ENCODE measurements around the gene AUH.
"Not testable (repeated sequence)": the region's sequence is repeated elsewhere in the genome, so short reads cannot be mapped to it uniquely, and the experiment has no call there.

Gene AUH, protein sequence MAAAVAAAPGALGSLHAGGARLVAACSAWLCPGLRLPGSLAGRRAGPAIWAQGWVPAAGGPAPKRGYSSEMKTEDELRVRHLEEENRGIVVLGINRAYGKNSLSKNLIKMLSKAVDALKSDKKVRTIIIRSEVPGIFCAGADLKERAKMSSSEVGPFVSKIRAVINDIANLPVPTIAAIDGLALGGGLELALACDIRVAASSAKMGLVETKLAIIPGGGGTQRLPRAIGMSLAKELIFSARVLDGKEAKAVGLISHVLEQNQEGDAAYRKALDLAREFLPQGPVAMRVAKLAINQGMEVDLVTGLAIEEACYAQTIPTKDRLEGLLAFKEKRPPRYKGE

DNA sequence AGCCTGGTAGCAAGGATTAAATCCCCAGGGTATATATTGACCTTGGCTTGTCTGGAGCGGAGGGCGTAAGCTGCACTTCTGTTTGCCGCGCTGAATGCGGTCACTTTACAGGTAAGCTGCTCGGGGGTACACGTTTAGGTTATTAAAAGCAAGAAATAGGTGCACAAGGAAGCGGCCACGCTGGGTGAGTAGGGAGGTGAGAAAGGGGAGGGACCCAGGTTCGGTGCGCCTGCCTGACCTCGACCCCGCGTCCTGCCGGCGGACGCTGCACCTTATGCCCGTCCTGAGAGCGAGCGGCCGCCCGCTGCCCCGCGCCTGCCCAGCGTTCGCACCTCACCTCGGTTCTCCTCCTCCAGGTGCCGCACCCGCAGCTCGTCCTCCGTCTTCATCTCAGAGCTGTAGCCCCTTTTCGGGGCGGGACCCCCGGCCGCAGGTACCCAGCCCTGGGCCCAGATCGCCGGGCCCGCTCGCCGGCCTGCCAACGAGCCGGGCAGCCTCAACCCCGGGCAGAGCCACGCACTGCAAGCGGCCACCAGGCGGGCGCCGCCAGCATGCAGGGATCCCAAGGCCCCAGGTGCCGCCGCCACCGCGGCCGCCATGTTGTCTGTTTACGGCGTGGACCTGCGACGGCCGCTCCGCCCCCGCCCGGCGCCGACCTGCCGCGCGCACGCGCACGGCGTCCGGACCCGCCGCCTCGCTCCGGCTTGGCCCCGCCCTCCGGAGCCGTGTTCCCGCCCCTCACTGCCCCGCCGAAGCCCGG lies at the start of gene AUH:
Gene AUH (minus strand): TSS at position 628 of the 760 bp plus-strand sequence. CDS start 29 bp downstream, at position 599.
- DNase-seq = peak; percentile 81 to 91

DNA sequence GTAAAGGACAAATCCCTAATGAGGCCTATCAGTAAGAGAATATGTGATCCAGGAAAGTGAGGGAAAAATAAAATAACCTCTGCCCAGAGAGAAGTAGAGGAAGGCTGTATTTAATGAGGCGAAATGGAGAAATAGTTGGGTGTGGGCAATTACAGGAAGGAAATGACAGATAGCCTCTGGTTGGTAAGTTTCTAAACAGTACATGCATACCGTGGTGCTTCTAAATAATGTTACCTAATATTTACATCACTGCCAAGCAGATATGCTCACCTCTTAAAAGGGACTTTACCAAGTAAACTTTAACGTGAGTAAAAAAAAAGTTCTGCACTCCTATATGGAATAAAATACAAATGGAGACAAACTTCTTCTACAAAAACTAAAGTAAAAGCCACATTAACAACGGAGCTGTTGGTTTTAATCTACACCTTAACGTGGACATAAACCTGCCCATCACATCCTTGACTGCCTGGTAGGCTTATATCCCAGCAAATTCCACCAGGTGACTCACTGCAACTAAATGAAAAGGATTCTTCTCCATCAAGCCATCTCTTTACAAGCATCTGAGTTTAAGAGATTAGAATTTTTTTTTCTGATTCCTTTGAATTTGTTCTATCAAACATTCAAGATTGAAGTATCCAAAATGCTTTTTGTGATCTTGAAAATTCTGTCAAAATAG lies 49.5 kb upstream of the AUH start:
- no peak for DNase-seq

DNA sequence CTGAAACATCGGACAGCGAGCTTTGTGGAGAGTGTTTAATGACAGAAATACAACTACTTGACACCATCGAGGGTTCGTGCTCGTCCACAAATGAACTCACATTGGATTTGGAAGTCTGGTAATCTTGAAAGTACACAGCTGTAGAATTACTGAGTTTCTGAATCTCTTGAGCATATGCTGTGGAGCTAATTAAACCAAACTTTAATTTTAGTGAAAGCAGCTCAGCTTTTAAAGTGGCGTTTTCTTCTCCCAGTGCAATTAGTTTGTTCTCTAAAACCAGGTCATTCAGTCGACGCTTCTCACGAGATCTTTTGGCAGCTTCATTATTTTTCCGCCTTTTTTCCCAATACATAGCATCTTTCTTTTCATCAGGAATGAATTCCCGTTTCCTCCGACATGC lies 48.4 kb upstream of the AUH start:
- DNase-seq = no peak

DNA sequence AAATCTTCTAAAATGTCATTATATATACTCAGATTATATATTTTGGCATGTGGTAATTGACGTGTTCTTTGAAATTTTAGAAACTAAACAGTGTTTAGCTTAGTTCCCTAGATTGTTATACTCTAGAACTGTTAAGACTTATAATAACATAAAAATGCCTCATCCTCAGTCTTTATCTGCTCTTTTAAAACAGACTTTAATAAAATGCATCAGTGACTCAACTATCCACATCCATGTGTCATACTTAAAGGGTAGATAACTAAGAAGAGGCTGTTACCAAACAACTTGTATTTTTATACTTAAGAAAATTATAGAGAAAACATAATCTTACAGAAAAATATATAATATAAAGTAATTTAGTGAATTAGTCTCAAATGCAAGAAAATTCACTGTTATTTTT lies 46.8 kb upstream of the AUH start:
- DNase-seq = no peak

DNA sequence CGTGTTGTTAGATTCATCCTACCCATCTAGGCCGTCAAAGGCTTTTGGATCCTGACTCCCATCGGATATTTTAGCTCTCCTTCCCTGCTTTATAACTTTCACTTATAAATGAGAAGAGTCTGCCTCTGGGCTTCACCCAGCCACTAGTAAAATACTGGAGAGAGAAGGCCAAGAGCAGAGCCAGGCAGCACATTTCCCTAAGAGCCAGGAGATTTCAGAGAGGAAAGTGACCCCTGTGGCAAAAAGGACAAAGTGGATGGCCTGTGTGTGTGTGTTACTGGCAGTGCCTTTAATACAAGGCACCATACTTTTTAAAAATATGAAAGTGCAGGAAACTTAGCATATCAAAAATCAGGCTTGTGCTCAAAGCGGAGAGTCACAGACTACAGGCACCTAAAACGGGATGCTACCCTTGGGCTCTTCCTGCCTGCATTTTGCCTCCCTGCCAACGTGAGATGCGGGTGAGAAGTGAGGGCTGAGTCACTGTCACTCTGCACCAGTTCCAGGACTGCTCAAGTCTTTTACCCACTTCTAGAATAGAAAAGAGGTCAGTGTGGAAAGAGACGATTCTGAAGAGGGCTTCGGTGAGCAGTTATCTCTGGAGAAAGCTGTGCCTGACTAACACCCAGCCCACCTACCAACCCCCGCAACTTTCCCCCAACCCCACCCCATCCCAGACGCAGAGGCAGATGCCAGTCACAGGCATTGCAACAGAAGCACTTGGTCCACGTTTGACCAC lies 46.0 kb upstream of the AUH start:
- no peak for DNase-seq

DNA sequence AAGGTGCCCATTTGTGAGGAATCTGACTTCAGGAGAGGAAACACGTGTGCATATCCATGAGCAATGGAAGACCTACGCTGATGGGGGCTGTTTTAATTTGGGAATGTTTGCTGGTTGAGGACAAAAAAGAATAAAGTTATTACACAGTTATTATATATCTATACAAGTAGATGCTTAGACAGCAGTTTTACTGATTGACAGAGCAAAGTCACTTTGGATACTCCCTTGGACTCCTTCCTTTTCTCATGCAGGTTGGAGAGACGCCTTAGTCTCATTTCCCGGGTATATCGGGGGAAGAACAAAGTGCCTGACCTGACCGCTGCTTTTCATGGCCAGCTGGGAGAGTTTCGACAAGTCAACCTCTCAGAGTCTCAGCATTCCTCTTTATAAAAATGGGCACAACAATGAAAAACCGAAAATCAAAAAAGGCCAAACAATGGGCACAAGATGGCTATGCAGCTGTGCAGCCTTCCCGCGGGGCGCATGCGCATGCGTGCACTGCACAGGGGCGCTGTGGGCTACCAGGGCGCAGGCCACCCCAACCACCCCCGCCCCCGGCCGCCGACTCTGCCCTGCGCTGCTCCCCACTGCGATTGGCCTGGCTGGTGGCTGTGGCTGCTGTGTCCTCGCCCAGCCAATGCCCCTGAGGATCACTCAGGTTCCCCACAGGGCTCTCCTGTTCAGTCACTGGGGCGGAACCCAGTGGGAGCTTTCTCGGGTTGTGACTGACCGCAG lies 43.8 kb upstream of the AUH start:
- DNase-seq = no peak

DNA sequence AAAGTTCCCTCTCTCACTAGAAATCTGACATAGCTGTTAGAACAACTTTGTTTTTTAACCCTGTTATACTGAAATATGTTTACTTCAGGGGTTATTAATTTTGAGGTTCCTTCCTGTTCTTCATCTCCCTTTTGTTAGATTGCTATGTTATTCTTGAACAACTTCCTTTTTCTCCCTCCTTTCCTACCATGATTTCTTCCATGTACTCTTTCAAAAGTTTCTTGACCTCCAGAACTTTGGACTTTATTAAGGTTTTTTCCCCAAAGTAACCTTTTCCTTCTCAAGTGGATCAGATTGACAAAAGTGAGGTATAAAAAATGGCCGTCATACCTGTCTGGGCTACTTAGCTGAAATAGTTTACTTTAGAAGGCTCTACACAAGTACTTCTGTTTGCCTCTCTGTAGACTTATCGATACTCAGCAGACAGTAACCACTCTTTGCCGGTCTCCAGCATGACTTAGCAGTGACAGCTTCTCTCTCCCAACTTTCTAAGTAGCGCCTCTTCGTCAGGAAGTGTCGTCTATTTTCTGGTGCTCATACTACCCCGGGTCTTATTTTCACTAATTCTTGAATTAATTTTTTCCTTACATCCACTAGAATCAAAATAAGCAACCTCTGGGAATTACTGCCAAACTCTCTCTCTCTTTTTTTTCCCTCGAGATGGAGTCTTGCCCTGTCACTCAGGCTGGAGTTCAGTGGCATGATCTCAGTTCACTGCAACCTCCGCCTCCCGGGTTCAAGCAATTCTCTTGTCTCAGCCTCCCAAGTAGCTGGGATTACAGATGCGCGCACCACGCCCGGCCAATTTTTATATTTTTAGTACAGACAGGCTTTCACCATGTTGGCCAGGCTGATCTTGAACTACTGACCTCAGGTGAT lies 42.2 kb upstream of the AUH start:
- no peak for DNase-seq

DNA sequence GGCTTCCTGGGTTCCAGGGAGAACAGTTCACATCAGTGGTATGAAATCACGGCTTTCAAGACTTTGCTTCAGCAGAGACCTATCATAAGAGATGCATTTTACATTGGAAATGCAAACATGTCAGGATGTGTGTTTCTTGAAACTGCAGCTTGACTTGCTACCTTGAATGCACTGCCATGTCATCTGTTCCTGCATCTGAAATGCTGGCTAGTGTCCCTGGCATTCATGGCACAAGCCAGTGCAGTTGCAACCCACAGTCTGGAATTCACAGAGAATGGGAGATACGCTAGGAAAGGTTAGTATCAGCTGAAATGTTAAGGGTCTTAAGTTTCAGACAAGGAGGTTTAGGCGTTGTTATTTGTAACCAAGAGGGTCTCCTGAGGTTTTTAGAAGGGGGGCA lies 37.2 kb upstream of the AUH start:
- DNase-seq = no peak

DNA sequence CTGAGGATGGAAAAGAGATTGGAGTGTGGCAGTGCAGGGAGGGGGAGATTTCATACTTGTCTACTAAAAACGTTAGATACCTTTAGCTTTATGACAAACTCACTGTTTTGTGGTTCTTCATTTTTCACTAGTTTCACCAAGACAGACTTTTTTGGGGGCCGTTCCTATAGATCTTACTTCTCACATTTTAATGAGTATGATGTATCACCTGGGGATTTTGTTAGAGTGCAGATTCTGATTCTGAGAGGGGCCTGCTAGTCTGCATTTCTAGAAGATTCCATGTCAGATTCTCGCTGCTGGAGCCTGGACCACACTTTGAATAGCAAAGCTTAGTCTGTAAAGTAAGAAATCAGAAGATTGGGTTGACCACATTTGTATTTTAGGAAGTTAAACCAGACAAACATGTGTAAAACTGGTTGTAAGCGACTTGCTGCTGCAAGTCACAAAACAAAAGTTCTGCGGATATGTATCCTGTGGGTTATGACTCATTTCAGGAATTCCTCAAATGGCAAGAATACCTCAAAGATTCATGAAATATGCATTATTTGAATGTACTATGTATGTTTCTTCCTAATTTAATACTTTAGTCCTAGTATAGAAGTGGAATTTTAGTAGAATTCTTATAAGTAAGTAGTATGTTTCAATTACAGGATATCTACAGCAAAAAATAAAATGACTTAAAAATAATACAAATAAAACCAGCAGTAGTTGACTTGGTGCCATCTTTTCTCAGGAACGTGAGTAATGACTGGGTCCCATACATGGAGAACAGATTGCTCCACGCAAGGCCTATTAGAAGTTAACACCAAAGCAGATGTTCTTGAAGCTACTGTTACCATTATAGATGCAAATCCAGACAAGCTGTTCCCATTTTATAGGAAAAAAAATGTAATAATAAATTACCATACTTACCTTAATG lies 34.1 kb upstream of the AUH start:
- DNase-seq = no peak

DNA sequence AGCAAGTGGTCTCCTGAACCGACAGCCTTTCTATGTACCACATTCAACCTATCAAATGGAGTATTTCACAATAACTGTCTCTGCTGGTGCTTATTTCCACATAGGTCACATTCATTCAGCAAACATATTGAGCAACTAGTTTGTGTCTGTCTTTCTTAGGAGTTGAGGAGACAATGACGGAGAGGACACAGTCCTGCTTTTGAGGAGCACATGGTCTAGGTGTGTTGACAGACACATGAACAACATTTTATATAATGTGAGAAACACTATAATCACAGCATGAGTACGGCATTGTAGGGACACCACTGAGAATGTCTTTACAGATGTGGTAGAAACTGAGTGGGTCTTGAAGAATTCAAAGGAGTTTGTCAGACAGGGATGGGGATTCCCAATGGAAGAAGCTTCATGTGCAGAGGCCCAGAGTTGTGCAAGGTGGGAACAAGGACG lies 33.4 kb upstream of the AUH start:
- no peak for DNase-seq

DNA sequence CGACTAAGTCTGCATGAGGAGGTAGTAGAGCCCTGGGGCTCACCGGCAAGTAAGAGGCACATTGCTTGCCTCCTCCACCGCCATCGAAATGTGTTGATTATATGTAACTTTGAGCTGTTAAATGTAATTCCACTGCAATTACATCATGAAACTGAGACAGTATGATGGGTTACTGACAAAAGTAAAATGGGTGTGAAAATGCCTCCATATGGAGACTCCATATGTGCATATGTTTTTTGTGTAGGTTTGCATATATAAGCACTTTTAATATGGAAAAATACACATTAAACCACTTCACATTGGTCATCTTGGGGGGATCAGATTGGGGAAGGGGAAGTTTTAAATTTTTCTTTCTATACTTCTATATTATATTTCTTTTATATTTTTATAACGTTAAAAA lies 32.1 kb upstream of the AUH start:
- no peak for DNase-seq

DNA sequence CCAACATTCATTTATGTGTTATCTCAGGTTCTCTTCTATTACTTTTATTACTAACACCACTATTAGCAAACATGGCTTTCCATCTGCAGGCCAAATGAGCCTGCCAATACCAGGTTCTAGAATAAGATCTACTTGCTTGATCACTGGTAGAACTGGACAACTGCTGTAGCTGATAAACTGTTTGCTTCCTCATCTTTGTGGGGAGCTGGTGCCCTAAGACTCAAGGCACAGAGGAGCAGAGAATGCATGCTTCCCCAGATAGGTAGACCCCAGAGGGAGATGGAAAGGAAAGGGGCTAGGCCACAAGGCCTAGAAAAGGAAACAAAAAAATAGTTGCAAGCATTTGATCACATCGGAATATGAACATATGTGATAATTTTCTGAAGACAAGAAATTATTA lies 30.7 kb upstream of the AUH start:
- no peak for DNase-seq

DNA sequence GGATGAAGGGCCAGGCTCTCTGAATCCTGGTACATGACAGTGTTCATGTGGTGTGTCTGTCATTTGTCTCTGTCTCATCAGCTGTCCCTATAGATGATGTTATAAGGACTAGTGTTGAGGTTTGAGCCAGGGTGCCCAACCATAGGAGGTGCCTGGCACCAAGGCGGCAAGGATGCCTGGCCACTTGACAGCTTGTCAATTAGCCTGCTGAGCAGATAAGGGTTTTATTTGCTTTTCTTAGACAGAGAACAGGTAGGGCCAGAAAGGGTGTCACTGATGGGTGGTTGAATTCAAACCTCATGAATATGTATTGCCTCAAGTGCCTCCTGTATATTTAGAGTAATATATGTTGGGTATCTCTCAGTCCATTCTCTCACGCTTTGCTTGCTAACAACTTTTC lies 30.1 kb upstream of the AUH start:
- DNase-seq = no peak

DNA sequence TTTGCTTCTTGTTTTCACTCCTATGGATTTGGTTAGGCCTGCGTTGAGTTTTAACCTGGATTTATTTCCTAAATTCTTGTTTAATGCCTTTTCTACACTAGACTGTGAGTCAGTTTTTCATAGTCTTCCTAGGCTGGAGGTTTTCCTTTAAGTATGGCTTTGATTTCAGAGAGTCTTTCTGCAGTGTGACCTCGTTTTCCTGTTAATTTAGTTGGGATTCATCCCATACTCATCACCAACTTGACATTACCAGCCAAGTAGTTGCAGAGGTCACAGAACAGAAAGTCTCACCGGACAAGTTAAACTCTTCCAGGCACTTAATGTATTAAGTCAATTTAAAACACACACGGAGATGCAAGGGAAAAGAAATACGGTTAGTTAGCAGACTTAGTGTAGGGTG lies 29.7 kb upstream of the AUH start:
- no peak for DNase-seq

DNA sequence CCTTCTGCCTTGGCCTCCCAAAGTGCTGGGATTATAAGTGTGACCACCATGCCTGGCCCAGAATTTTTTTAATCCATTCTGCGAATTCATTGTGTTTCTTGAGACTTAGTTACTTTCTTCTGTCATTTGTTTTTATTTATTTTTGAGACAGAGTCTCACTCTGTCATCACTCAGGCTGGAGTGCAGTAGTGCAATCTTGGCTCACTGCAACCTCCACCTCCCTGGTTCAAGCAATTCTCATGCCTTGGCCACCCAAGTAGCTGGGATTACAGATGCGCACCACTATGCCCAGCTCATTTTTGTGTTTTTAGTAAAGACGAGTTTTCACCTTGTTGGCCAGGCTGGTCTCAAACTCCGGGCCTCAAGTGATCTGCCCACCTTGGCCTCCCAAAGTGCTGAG lies 28.0 kb upstream of the AUH start:
- not testable (repeated sequence) for DNase-seq

DNA sequence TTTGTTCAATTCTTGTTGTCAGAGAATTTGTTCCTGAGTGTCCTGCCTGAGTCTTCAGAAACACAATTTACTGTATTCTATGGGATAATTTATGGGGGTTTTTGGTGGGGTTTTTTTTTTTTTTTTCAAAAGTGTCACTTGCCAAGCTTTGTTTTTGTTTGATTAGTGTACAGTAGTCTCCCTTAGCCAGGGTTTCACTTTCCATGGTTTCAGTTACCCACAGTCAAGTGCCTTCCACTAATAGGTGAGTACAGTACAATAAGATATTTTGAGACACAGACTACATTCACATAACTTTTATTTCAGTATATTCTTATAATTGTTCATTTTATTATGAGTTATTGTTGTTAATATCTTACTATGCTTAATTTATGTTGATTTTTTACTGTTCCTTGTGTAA lies 25.0 kb upstream of the AUH start:
- DNase-seq = no peak

DNA sequence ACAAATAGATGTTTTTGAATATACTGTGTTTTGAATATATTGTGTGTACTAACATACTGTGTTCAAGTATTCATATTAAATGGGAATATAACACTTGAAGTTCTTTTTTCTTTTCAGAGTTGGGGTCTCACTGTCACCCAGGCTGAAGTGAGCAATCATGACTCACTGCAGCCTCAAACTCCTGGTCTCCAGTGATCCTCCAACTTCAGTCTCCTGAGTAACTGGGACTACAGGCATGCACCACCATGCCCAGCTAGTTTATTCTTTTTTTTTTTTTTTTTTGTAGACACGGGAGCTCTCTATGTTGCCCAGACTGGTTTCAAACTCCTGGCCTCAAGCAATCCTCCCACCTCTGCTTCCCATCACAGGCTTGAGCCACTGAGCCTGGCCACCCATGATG lies 23.2 kb upstream of the AUH start:
- DNase-seq = no peak

DNA sequence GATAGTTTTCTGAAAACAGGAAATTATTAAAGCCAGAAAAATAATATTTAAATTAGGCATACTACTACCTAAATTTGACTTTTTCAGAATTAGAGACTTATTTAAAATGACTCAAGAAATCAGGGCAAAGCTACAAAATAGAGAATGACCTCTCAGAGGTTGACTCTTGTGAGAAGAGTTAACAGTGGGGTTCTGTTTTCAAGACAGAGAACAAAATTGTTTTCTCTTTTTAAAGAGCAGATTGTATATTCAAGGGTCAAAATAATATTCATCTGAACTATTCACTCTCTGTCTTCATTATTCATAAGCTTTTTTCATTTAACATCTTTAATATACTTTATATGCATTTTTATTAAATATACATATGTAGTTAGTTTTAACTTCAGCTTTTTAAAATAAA lies 21.9 kb upstream of the AUH start:
- DNase-seq = no peak

DNA sequence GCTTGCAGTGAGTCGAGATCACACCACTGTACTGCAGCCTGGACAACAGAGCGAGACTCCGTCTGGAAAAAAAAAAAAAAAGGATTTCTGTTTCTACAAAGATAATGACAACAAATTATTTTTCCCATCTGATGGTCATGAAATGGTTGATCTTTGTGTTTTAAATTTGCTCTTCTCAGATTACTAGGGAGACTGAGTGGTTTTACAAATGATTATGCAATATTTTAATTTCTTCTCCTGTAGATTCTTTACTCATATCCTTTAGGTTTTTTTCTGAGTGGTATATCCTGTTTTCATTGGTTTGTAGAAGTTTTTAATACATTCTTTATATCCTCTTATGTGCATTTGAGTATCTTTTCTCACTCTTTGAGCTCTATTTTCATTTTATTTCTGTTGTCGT lies 20.6 kb upstream of the AUH start:
- DNase-seq = no peak

DNA sequence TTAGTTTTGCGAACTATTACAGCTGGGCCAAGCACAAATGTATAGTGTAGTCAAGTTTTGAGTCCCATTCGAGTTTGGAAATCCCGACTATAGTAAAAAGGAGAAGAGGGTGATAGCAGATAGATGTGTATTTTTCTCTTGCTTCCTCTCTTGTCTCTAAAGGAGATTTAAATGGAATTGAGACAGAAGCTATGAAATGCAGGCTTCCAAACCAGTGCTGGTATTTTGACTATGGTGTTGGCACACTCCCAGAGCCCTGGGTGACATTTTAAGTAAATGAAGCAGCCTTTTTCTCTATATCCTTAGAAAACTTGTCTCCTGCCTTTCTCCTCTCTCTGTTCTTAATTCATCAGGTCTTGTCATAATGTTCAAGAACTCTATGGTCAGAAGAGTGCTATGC lies 17.7 kb upstream of the AUH start:
- DNase-seq = no peak

All from stimulated activated CD4-positive, alpha-beta T cell treated with anti-CD3 and anti-CD28 coated beads, Interleukin-2, amount 100 ng/mL, for 48 hours (primary cell).